Neural cell (in vitro differentiated cells): Measurements from ENCODE around the gene ACTN1.

Experiments used
- CTCF ChIP-seq: fragments of 450-650 bp; IDR thresholded peaks from 2 replicates; pipeline ENCODE4 v1.5.1; 2014; ENCODE audit warnings: antibody characterized with exemption, mild to moderate bottlenecking, moderate library complexity; ENCODE audit not compliant: poor library complexity, severe bottlenecking
- EP300 ChIP-seq: fragments of 450-650 bp; conservative IDR thresholded peaks from 2 replicates; pipeline ENCODE4 v1.6.1; 2014; ENCODE audit warnings: antibody characterized with exemption, mild to moderate bottlenecking, moderate library complexity; ENCODE audit not compliant: poor library complexity, severe bottlenecking
- EZH2 ChIP-seq: fragments of 200-600, 300-800 bp; shearing (Covaris generic), sonication (generic); IDR thresholded peaks from 2 replicates; pipeline ENCODE4 v1.6.1; 2014; ENCODE audit warnings: antibody characterized with exemption, low read length, borderline replicate concordance, mild to moderate bottlenecking; ENCODE audit not compliant: insufficient read depth, poor library complexity, severe bottlenecking
- POLR2AphosphoS5 ChIP-seq: IDR thresholded peaks from 2 replicates; pipeline ENCODE4 v1.6.1; 2012
- TAF1 ChIP-seq: IDR thresholded peaks from 2 replicates; pipeline ENCODE4 v1.6.1; 2012; ENCODE audit warnings: low read depth

GRCh38 chr14:68960123-68960522 is 19.0 kb downstream of the ACTN1 start:
- TF ChIP-seq CTCF (no peak), POLR2AphosphoS5 (no peak), TAF1 (no peak), EP300 (no peak), EZH2 (no peak)
